Progenitor cell of endocrine pancreas (in vitro differentiated cells): ENCODE results near the gene DIP2C. TPM values are rescaled to one million over a fixed set of nuclear protein-coding genes. Genes with fewer than 3 reads are reported as not detected.
"Not testable (repeated sequence)": the region's sequence is repeated elsewhere in the genome, so short reads cannot be mapped to it uniquely, and the experiment has no call there.

Experiments used
- DNase-seq: peaks from one replicate; pipeline ENCODE4 v3.0.0; 2021; ENCODE audit warnings: low spot score; ENCODE audit not compliant: unreplicated experiment
- H3K27ac Mint-ChIP-seq: 2 replicates; pipeline ENCODE4 v1.8.0; 2021; ENCODE audit warnings: mild to moderate bottlenecking, moderate library complexity, mixed read lengths
- H3K27me3 Mint-ChIP-seq: 2 replicates; pipeline ENCODE4 v1.8.0; 2021; ENCODE audit warnings: mixed read lengths
- H3K36me3 Mint-ChIP-seq: 2 replicates; pipeline ENCODE4 v1.8.0; 2022; ENCODE audit warnings: mixed read lengths; ENCODE audit not compliant: insufficient read depth
- H3K4me1 Mint-ChIP-seq: 2 replicates; pipeline ENCODE4 v1.8.0; 2021; ENCODE audit warnings: low read depth, mixed read lengths
- H3K4me3 Mint-ChIP-seq: 2 replicates; pipeline ENCODE4 v1.8.0; 2021; ENCODE audit warnings: low read depth, mild to moderate bottlenecking, moderate library complexity, mixed read lengths
- H3K9me3 Mint-ChIP-seq: 2 replicates; pipeline ENCODE4 v1.8.0; 2021; ENCODE audit warnings: low read depth, mixed read lengths
- total RNA-seq: library from RNA; stranded (reverse); gene quantifications from 2 replicates; pipeline ENCODE4 v1.2.1, GENCODE V29; 2021
- TF ChIP-seq, protein P1 (sequence below): fragments of 200-600 bp; sonication (generic); IDR thresholded peaks from one replicate; pipeline ENCODE4 v1.5.0; 2021; ENCODE audit warnings: antibody characterized with exemption, mild to moderate bottlenecking; ENCODE audit not compliant: unreplicated experiment

Gene DIP2C
- total RNA-seq, 1 donor from 2014 or later, result 27.2 TPM

DNA sequence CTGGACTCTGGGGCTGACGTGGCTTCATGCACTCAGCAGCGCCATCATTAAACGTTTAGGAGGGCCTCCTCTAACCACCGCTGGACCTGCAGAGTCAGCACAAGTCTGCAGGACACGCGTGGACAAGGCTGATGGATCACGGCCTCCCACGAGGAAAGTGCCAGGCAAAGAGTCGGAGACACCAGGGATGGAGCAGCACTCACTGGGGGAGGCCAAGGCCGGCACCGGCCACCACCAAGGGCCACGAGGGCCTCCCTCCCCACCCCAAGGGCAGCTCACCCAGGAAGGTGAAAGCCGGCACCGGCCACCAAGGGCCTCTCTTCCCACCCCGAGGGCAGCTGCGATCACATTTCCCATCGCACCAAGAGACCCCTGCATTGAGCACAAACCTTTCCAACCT, 91.5 kb downstream of the DIP2C start:
- Mint-ChIP-seq H3K27me3 (no peaks in the 10 kb centered on the region), H3K4me3 (no peak overlapping the region), H3K27ac (peak overlapping the region; percentile 59), H3K9me3 (no peaks in the 10 kb centered on the region), H3K36me3 (no peaks in the 10 kb centered on the region), H3K4me1 (peaks cover 16% of the 10 kb centered on the region)
- DNase-seq, result no peak
- TF ChIP-seq, protein P1, sequence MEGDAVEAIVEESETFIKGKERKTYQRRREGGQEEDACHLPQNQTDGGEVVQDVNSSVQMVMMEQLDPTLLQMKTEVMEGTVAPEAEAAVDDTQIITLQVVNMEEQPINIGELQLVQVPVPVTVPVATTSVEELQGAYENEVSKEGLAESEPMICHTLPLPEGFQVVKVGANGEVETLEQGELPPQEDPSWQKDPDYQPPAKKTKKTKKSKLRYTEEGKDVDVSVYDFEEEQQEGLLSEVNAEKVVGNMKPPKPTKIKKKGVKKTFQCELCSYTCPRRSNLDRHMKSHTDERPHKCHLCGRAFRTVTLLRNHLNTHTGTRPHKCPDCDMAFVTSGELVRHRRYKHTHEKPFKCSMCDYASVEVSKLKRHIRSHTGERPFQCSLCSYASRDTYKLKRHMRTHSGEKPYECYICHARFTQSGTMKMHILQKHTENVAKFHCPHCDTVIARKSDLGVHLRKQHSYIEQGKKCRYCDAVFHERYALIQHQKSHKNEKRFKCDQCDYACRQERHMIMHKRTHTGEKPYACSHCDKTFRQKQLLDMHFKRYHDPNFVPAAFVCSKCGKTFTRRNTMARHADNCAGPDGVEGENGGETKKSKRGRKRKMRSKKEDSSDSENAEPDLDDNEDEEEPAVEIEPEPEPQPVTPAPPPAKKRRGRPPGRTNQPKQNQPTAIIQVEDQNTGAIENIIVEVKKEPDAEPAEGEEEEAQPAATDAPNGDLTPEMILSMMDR, result no peak

DNA sequence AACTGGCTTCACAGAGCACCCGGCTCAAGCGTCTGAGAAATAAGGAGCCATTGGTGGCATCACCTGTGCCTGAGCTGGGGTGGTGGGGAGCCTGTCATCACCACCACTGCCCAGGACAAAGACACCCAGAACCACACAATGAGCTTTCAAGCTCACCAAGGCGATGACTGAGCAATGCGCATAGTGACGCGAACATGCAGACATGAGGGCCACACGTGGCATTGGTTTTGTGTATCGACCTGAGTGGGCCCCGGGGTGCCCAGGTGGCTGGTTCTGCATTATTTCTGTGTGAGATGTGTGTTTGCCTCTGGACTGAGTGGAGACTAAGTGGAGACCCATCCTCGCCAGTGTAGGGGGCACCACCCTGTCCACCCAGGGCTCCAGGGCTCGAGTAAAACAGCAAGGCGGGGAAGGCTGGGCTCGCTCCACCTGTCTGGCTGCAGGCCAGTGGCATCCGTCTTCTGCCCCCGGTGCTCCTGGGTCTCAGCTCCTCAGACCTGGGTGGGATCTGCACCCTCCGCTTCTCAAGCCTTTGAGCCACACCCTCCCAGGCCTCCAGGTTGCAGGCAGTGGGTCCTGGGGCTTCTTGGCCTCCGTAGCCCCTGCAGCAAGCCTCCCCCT, 92.6 kb downstream of the DIP2C start:
- H3K4me3 Mint-ChIP-seq, result no peak overlapping the region
- no peak for DNase-seq
- TF ChIP-seq, protein P1, result no peak
- H3K27ac Mint-ChIP-seq, result no peak overlapping the region
- no peaks in the 10 kb centered on the region for H3K27me3 Mint-ChIP-seq
- H3K4me1 Mint-ChIP-seq, result peaks cover 11% of the 10 kb centered on the region
- H3K9me3 Mint-ChIP-seq, result no peaks in the 10 kb centered on the region
- H3K36me3 Mint-ChIP-seq, result no peaks in the 10 kb centered on the region

DNA sequence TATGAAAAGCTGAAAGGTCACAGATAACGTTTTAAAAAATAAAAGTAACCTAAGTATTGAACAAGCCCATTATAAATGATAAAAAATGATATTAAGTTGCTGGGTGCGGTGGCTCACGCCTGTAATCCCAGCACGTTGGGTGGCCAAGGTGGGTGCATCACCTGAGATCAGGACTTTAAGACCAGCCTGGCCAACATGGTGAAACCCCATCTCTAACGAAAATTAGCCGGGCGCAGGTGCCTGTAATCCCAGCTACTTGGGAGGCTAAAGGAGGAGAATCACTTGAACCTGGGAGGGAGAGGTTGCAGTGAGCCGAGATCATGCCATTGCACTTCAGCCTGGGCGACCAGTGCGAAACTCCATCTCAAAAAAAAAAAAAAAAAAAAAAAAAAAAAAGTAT, 93.3 kb downstream of the DIP2C start:
- not testable (repeated sequence) for DNase-seq, H3K27ac Mint-ChIP-seq, H3K27me3 Mint-ChIP-seq, H3K9me3 Mint-ChIP-seq, H3K4me1 Mint-ChIP-seq, H3K36me3 Mint-ChIP-seq, H3K4me3 Mint-ChIP-seq

DNA sequence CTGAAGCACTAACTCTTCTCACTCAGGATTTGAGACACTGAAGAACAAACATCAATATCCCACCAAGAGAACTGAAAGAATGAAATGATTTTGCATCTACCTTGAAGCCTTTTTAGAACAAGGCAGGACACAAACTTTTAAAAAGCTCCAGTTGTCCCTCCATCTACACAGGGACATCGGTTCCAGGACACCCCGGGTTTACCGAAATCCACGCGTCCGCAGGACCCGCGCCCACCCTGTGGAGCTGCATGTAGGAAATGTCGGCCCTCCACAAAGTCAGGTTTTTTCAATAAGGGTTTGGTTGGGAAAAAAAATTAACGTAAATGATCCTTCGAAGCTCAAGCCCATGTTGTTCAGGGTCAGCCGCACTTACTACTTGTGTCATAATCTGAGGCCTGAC, 94.0 kb downstream of the DIP2C start:
- no peaks in the 10 kb centered on the region for H3K9me3 Mint-ChIP-seq
- no peak overlapping the region for H3K27ac Mint-ChIP-seq
- DNase-seq, result no peak
- TF ChIP-seq, protein P1, result no peak
- peaks cover 8% of the 10 kb centered on the region for H3K4me1 Mint-ChIP-seq
- no peak overlapping the region for H3K4me3 Mint-ChIP-seq
- H3K27me3 Mint-ChIP-seq, result no peaks in the 10 kb centered on the region
- H3K36me3 Mint-ChIP-seq, result peaks cover 3% of the 10 kb centered on the region

DNA sequence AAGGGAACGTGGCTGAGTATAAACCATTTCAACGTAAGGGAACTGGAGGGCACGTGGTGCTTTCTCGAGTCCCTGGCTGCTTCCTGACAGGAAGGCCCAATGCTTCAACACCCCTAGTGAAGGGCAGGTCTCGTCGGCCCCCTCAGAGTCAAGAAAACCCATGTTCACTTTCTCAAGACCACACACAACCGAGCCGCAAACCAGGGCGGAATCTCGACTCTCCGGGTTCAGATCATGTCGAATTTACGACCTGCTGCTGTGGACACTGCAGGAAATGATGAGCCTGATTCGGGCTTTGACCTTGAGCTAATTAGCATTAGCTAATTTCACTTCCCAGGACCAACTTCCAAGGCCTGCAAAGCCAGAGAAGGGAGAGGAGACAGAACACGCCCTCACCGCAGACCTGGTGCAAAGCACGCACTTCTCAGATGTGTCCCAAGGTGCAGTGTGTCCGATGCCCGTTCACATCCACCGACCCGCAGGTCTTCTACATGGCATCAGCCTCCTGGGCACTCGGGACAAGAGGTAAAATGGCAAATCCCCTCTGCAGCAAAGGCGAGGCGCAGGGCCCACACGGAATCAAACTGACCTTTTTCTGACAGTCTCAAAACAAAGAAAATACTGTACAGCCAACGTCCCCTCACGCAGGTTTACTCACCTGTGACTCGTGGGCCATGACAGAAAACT, 94.7 kb downstream of the DIP2C start:
- Mint-ChIP-seq H3K36me3 (peaks cover 3% of the 10 kb centered on the region), H3K4me1 (peaks cover 11% of the 10 kb centered on the region), H3K27ac (peak overlapping the region; percentile 29), H3K27me3 (no peaks in the 10 kb centered on the region), H3K9me3 (no peaks in the 10 kb centered on the region), H3K4me3 (no peak overlapping the region)
- DNase-seq, result no peak
- TF ChIP-seq, protein P1, result no peak
